ENCODE results near the gene APP.

APP gene

GRCh38 chr21:26207021-26207420, 36.5 kb upstream of the APP start:
- H3K4me3 ChIP-seq (ENCODE audit: low read length): no peak overlapping the region
- H3K36me3 ChIP-seq (ENCODE audit: control insufficient read depth, low read length): no peaks in the 10 kb centered on the region
- no peaks in the 10 kb centered on the region for H3K9me2 ChIP-seq (replicated peaks; ENCODE audit: control insufficient read depth, low read length)
- no peaks in the 10 kb centered on the region for H3K27me3 ChIP-seq (ENCODE audit: control insufficient read depth, low read length)
- H3K9me3 ChIP-seq (ENCODE audit: control insufficient read depth, insufficient read depth, low read length): no peaks in the 10 kb centered on the region
- no peaks in the 10 kb centered on the region for H3F3A ChIP-seq (ENCODE audit: control insufficient read depth, insufficient read depth)
- H3K27ac ChIP-seq (ENCODE audit: low read depth, low read length): no peak overlapping the region
- no peaks in the 10 kb centered on the region for H3K79me2 ChIP-seq (ENCODE audit: control insufficient read depth, low read length)
- no peaks in the 10 kb centered on the region for H4K20me1 ChIP-seq (ENCODE audit: control insufficient read depth, insufficient read depth, low read depth, low read length)
- TF ChIP-seq CTCF (IDR thresholded peaks at IDR 0.05; ENCODE audit: low read depth, low read length, poor library complexity, severe bottlenecking) (no peak), EZH2phosphoT487 (IDR thresholded peaks at IDR 0.05; ENCODE audit: borderline replicate concordance, low read length) (no peak)
- H3K4me2 ChIP-seq (ENCODE audit: low read length): no peak overlapping the region
- no peaks in the 10 kb centered on the region for H3K4me1 ChIP-seq (ENCODE audit: control insufficient read depth, low read length)

- Histone ChIP-seq H3K79me2 (ENCODE audit: control insufficient read depth, low read length) (no peaks in the 10 kb centered on the region), H4K20me1 (ENCODE audit: control insufficient read depth, insufficient read depth, low read depth, low read length) (no peaks in the 10 kb centered on the region), H3K4me2 (ENCODE audit: low read length) (no peak overlapping the region), H3K27ac (ENCODE audit: low read depth, low read length) (no peak overlapping the region), H3K4me1 (ENCODE audit: control insufficient read depth, low read length) (no peaks in the 10 kb centered on the region), H3K9me2 (replicated peaks; ENCODE audit: control insufficient read depth, low read length) (no peaks in the 10 kb centered on the region), H3F3A (ENCODE audit: control insufficient read depth, insufficient read depth) (no peaks in the 10 kb centered on the region), H3K36me3 (ENCODE audit: control insufficient read depth, low read length) (no peaks in the 10 kb centered on the region), H3K27me3 (ENCODE audit: control insufficient read depth, low read length) (no peaks in the 10 kb centered on the region), H3K9me3 (ENCODE audit: control insufficient read depth, insufficient read depth, low read length) (no peaks in the 10 kb centered on the region), H3K4me3 (ENCODE audit: low read length) (no peak overlapping the region)
- TF ChIP-seq CTCF (IDR thresholded peaks at IDR 0.05; ENCODE audit: low read depth, low read length, poor library complexity, severe bottlenecking) (no peak), EZH2phosphoT487 (IDR thresholded peaks at IDR 0.05; ENCODE audit: borderline replicate concordance, low read length) (no peak)
Measured at GRCh38 chr21:26199456-26199855, 28.9 kb upstream of the APP start.

GRCh38 chr21:26195708-26196107, 25.1 kb upstream of the APP start:
- H3K9me3 ChIP-seq (ENCODE audit: control insufficient read depth, insufficient read depth, low read length): no peaks in the 10 kb centered on the region
- no peaks in the 10 kb centered on the region for H3K4me1 ChIP-seq (ENCODE audit: control insufficient read depth, low read length)
- H3K79me2 ChIP-seq (ENCODE audit: control insufficient read depth, low read length): no peaks in the 10 kb centered on the region
- no peaks in the 10 kb centered on the region for H3K9me2 ChIP-seq (replicated peaks; ENCODE audit: control insufficient read depth, low read length)
- no peak overlapping the region for H3K4me2 ChIP-seq (ENCODE audit: low read length)
- no peaks in the 10 kb centered on the region for H3K27me3 ChIP-seq (ENCODE audit: control insufficient read depth, low read length)
- TF ChIP-seq EZH2phosphoT487 (IDR thresholded peaks at IDR 0.05; ENCODE audit: borderline replicate concordance, low read length) (no peak), CTCF (IDR thresholded peaks at IDR 0.05; ENCODE audit: low read depth, low read length, poor library complexity, severe bottlenecking) (no peak)
- no peaks in the 10 kb centered on the region for H4K20me1 ChIP-seq (ENCODE audit: control insufficient read depth, insufficient read depth, low read depth, low read length)
- H3K4me3 ChIP-seq (ENCODE audit: low read length): no peak overlapping the region
- no peaks in the 10 kb centered on the region for H3F3A ChIP-seq (ENCODE audit: control insufficient read depth, insufficient read depth)
- no peaks in the 10 kb centered on the region for H3K36me3 ChIP-seq (ENCODE audit: control insufficient read depth, low read length)
- no peak overlapping the region for H3K27ac ChIP-seq (ENCODE audit: low read depth, low read length)

GRCh38 chr21:26194811-26195251, 24.3 kb upstream of the APP start:
- H3K79me2 ChIP-seq (ENCODE audit: control insufficient read depth, low read length): no peaks in the 10 kb centered on the region
- no peaks in the 10 kb centered on the region for H3F3A ChIP-seq (ENCODE audit: control insufficient read depth, insufficient read depth)
- no peaks in the 10 kb centered on the region for H3K9me3 ChIP-seq (ENCODE audit: control insufficient read depth, insufficient read depth, low read length)
- H3K9me2 ChIP-seq (replicated peaks; ENCODE audit: control insufficient read depth, low read length): no peaks in the 10 kb centered on the region
- H3K4me1 ChIP-seq (ENCODE audit: control insufficient read depth, low read length): no peaks in the 10 kb centered on the region
- H3K4me2 ChIP-seq (ENCODE audit: low read length): no peak overlapping the region
- no peak for TF ChIP-seq CTCF (IDR thresholded peaks at IDR 0.05; ENCODE audit: low read depth, low read length, poor library complexity, severe bottlenecking)
- TF ChIP-seq EZH2phosphoT487 (IDR thresholded peaks at IDR 0.05; ENCODE audit: borderline replicate concordance, low read length): no peak
- H3K27ac ChIP-seq (ENCODE audit: low read depth, low read length): no peak overlapping the region
- H3K36me3 ChIP-seq (ENCODE audit: control insufficient read depth, low read length): no peaks in the 10 kb centered on the region
- no peaks in the 10 kb centered on the region for H3K27me3 ChIP-seq (ENCODE audit: control insufficient read depth, low read length)
- H4K20me1 ChIP-seq (ENCODE audit: control insufficient read depth, insufficient read depth, low read depth, low read length): no peaks in the 10 kb centered on the region
- no peak overlapping the region for H3K4me3 ChIP-seq (ENCODE audit: low read length)

Measured in DOHH2 (cell line).